Hematopoietic multipotent progenitor cell (in vitro differentiated cells): ENCODE data around the gene DHFR2. TPM values are rescaled to one million over a fixed set of nuclear protein-coding genes. Genes with fewer than 3 reads are reported as not detected.
"Not testable (repeated sequence)": the region's sequence is repeated elsewhere in the genome, so short reads cannot be mapped to it uniquely, and the experiment has no call there.

ENCODE experiments used
- DNase-seq, 3 donors: peaks; one replicate each; pipeline ENCODE4 v3.0.0-alpha.2; 2011 to 2015; ENCODE audit warnings: low read depth in 2 of 3, low spot score in 2 of 3
- total RNA-seq: library from RNA; depleted of rRNA; stranded (reverse); fragments of >200 nt; gene quantifications from one replicate; pipeline ENCODE4 v1.2.3, GENCODE V29; 2012

The DHFR2 gene
- total RNA-seq = 1.6 TPM

DNA sequence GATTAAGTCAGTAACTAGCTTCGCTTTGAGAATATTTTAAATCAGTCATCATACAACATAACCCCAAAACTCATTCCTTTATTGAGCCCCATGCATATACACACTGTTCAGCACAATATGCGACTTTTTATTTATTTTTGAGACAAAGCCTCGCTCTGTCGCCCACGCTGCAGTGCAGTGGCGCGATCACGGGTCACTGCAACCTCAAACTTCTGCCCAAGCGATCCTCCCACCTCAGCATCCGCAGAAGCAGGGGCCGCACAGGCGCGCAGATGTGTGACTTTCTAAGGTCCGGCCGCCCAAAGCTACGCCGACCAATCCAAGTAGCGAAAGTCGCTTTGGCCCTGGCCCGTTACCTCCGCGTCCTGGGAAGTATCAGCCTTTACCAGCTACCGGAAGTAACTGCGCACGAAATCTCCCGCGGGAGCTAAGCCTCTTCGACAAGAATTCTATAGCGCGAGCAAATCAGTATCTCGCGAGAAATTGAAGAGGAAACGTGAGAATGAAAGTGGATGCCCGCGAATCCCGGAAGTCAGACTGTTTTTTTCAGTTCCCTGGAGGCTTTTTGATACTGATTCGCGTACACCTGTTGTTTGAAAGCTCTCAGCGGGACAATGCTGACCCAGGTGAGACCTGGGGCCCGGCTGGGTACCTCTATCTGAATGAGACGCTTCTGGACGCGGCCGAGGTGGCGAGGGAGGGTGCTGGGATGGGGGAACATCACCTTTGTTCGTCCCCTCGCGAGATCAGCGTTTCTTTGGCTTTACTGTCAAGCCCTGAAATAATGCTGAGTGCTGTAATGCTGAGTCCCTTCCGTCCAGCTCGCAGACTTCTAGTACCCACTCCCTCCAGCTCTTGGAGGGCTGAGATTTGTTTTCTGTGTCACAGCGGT, at the start of gene DHFR2, which contains the start of gene NSUN3:
DHFR2 (minus strand) TSS at position 404 of the 892 bp plus-strand sequence. CDS start 1,405 bp downstream, outside the sequence.
NSUN3 (plus strand) TSS at position 549 of the 892 bp plus-strand sequence; CDS start at position 615, 66 bp downstream.
- peak; percentile 82 to 97 (median 94) for DNase-seq

DNA sequence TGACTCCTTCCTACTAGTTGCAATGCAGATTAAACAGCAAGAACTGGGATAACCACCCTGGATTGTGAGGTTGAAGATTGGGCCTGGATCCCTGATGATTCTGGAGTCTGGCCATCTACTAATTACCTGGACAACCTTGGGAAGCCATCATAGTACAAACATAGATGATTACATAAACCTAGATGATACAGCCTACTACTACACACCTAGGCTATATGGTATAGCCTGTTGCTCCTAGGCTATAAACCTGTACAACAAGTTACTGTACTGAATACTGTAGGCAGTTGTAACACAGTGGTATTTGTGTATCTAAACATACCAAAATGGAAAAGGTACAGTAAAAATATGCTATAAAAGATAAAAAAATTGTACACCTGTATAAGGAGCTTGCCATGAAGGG, 48.1 kb upstream of the DHFR2 start:
- no peak for DNase-seq

DNA sequence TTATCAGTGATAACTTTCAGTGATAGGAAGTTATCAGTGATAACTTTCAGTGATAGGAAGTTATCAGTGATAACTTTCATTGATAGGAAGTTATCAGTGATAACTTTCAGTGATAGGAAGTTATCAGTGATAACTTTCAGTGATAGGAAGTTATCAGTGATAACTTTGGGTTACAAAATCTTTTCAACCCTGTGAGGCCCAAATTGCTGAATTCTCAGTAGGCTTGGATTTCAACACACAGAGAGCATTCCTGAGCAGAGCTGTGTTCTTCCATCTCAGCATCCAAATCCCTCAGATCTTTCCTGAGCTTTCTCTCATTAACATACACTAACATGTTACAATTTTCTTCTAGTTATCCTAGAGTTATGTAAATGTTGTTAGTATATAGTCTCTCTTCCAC, 47.5 kb upstream of the DHFR2 start:
- not testable (repeated sequence) for DNase-seq

DNA sequence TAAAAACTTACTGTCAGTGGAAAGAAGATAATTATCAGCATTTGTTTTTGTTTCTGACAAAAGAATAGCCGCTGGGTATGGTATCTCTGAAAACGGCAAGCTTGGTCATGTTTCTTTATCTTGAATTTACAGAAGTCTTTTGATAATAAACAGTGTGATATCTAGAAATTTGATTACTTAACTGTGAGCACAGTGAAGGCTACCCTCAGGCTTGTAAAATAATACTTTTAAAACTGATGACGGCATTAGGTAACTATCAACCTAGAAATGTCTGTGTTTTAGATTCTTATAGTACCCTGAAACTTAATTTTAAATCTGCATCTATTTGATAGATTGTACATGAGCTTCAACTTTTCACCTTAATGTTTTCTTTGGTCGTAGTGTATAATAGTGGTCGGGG, 43.6 kb upstream of the DHFR2 start:
- no peak for DNase-seq

DNA sequence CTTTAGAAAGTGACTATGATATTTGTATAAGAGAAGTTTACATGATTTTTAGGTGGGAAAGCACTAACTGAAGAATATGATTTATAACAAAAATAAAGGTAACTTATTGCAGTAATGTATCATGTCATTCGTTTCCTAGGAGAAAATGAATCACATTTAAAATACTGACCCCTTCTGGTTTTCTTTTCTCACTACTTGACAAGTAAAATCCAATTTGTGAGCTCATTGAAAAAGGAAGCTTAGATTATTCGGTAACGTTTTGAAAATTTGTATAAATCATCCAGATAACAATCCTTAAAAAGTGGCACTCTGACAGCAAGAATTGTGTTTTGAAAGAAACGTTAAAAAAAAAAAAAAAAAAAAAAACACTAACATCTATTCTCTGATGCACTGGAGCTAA, 39.1 kb upstream of the DHFR2 start:
- DNase-seq = peak in 1 of 3 donors; percentile 32

DNA sequence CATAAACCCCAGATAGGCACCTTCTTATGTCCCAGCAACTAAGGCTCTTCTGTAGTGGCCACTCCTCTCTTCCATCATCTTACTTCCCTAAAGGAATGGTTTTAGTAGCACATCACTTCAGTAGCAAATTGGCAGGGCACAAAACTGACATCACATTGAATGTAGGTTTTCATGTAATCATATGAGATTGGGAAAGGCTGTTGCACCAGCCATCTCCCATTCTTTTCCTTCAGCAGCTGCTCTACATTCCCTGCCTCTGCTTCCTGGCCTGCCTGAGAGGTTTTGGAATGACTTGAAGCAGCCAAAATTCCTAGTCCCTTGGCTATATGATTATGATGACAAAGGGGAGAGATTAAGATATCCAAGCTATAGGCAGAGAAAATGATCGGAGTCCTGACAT, 36.6 kb upstream of the DHFR2 start:
- no peak for DNase-seq

DNA sequence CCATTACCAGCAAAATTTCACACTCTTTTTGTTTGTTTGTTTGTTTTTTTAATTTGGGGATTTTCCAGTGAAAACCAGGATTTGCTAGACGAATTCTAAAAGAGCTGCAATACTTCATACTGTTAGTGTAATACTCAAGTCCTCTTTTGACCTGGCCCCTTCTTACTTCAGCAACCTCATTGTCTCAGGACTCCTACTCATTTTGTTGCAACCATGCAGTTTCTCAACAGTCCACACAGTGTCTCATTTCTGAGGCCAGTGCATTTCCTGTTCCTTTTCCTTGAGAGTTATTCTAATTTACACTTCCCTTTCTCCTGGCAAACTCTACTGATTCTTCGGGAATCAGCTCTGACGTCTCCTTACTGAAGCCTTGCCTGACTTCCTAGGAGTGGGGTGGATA, 35.7 kb upstream of the DHFR2 start:
- no peak for DNase-seq

DNA sequence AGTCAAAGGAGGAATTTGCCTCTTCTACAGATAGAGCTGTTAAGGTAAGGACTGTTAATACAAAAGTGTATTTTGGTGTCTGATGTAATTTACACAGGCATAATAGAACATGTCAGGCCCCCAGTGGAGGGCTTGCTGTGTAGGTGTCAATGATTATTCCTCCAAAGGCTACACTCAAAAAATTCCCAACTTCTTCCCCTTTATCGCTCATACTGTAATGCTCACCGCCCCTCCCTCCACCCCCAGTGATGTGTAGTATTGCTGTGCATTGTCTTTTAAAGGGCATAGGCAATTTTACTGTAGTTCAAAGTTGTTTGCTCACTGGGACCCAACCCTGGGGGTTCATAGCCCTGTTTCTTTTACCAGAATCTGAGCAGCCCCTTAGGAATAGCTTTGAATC, 32.4 kb upstream of the DHFR2 start:
- no peak for DNase-seq

DNA sequence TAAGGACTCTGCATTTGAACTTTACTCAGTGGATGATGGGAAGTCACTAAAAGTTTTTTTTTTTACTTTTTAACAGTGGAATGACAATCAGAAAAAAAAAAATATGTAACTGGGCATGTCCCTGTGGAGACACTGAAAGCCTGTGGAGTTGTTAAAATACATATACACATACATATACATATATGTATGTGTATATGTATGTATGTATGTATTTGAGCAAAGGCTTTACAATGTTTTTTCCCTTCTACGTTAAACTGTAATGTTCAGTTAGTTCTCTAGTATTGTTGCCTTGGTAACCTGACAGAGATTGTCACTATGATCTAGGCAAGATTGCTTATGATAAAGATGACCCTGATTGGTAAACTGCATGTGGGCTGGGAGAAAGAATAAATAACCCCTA, 30.4 kb upstream of the DHFR2 start:
- no peak for DNase-seq

DNA sequence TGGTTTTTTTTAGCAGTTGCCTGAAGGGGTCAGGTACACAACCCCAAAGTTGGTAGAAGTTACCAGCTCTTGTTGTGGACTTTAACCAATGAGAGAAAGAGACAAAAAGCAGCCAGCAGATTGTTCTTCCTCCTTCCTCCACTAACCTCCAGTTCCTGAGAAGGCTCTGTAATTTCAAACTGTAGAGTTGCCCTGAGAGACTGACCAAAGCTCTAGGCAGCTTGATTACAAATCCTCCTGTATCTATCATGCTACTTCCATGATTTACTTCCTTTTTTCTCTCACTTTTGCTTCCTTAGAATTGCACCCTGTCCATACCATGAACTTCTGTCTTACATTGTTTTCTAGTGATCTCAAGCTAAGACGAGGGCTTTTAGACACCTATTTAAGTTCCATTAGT, 29.4 kb upstream of the DHFR2 start:
- no peak for DNase-seq

DNA sequence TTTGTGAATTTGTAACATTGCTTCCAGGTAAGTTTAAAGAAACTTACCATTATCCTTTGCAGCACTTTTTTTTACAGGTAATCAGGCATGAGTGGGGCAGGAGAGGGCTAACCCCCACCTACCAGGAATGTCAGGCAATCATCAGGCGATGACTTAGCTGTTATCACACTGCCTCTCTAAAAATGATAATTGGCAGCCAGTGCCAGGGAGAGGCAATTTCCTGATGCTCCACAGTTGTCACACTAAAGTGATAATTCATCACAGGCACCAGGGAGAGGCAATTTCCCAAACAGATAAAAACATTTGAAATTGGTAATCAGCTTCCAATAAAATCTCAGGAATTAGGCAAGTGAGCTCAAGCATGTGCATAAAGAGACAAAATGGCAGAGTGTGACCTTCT, 26.4 kb upstream of the DHFR2 start:
- DNase-seq = no peak

DNA sequence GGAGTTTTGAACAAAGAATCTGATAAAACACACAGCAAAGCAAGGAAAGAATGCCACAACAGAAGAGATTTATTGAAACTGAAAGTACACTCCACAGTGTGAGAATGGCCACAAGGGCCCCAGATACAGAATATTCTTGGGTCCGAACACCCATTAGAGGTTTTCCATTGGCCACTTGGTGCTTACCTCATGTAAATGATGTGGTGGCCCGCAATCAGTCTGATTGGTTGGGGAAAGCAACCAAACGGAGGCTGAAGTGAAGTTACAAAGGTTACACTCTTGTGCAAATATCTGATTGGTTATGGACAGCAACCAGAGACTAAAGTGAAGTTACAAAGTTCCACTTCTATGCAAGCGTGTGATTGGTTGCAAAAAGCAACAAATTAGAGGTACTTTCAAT, 20.5 kb upstream of the DHFR2 start:
- no peak for DNase-seq

DNA sequence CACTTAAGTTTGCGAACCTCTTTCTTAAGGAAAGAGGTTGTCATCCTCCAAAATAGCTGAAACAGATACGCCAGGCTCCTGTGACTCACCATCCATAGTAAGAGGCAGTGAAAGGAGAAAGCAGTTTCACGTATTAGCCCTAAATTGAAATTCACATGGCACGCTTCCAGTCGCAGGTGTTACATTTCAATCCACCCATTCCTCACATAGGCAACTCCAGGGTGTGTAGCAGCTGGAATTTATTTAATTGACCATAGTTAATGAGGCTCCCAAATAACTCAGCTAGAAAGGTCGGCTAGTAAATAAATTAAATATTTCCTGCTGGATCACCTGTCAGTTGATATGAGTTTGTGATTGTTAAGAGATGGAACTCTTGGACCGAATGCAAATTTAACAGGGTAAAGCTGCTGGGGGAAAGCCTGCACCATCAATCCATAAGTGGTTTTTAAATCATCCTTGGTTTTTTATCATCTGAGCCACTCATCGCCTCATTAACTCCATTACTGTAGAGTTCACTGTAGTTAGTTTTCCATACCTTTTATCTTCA, 19.7 kb upstream of the DHFR2 start:
- DNase-seq = no peak

DNA sequence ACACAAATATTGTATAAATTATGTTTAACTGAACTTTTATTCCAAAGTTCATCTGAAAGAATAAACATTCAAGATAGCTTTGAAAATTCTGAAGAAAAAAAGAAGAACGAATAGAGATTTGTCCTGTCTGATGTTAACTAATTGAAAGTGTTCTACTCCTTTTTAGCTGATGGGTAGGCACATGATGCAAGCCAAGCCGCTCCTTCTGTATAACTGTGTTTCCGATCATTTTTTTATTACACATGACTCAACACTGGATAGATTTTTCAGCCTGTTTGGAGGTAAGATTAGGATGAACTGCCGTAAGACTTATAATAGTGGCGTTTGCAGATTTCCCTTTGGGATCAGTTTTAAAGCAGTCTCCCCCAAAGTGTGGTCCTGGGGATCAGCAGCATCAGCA, 19.2 kb upstream of the DHFR2 start:
- no peak for DNase-seq

DNA sequence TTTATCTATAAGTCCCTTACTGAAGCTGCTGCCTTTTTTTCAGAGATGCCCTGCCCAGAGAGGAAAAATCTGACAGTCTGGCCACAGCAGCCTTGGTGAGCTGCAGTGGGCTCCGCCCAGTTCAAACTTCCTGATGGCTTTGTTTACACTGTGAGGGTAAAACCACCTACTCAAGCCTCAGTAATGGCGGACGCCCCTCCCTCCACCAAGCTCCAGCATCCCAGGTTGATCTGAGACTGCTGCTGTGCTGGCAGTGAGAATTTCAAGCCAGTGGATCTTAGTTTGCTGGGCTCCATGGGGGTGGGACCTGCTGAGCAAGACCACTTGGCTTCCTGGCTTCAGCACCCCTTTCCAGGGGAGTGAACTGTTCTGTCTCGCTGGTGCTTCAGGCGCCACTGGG, 17.8 kb upstream of the DHFR2 start:
- not testable (repeated sequence) for DNase-seq

DNA sequence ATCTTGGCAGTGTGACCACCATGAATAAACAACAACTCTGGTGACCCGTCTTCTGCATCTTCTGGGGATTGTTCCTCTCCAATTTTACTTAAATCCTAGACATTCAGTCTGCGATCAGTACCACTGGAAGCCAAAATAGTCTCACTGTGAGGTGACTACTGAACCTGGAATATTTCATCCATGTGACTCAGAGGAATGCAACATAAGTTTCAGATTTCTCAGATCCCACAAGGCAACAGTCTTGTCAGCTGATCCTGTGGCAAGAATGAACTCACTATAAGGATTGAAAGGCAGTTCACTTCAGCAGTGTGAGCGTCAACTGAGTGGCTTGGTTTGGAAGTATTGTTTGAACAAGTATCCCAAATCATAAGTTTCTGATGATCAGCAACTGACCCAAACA, 13.3 kb upstream of the DHFR2 start:
- no peak for DNase-seq

DNA sequence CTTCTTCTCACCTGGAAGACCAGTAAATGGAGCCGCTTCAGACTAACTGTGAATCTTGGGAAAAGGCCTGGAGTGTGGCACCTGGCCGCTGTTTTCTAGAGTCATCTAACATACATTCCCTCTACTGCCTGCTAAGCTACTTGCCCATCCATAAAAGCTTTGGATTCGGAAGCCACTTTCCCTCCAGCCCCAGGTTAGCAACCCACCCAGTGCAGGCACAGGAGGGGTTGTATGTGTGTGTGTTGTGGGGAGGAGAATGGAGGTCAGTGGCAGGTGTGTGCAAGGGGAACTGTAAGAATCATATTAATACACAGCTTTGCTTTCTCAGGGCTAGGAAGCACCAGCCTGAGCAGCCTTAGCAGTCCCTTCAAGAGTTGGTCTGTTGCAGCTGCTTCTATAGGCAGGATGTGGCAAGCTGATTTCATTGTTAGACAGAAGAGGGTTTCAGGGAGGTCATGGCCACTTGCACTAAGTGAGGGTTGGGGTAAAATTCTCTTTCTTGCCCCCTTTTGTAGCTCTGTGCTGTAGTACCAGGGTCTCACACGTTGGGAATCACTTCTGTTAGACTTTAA, 9.1 kb upstream of the DHFR2 start:
- no peak for DNase-seq

DNA sequence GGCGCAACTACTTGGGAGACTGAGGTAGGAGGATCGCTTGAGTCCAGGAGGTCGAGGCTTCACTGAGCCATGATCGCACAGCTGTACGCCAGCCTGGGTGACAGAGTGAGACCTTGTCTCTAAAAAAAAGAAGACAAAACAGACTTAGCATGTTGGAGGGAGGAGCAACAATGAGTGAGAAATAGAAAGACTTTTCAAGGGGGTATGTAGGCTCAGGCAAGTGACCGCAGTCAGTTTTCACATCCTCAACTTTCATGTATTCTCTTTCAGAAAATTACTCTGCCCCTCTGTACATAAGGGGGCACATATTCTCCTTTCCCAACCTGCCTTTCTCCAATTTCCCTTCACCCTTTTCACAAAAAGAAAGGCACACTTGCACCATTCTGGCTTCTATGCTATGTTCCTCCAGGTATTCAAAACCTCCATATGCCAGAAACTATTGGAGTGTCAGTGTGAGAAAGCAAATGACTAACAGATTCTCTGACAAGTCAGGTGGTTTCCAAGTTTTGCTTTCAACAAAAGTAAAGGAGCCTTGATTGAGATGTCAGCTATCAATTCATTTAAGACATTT, 7.7 kb upstream of the DHFR2 start:
- no peak for DNase-seq

DNA sequence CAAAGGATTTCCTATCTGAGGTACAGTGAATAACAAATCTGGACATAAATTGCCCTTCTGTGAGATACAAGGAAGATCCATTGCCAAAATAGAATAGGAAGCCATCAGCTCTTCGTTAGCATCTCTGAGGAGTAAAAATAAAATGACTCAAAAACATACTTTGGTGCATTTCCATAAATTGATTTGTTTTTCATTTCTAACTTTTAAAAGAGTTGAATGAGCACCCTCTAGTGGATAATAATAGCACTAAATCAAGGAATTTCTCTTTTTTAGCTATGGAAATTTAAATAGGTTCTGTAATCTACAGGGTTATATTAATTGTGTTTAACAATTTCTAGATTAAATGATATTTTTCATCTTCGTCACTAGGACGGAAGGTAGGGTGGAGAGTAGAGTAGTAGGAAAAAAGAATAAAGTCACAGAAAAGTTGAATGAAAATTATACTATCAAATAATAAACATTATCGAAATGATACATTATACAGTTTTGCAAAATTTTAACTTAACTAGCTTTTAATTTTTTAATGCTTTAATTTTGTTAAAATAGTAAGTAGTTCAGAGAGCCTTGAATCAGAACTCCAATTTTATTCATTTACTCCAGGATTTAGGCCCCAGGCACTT, 6.6 kb upstream of the DHFR2 start:
- DNase-seq = peak in 2 of 3 donors; percentile 8 to 51

DNA sequence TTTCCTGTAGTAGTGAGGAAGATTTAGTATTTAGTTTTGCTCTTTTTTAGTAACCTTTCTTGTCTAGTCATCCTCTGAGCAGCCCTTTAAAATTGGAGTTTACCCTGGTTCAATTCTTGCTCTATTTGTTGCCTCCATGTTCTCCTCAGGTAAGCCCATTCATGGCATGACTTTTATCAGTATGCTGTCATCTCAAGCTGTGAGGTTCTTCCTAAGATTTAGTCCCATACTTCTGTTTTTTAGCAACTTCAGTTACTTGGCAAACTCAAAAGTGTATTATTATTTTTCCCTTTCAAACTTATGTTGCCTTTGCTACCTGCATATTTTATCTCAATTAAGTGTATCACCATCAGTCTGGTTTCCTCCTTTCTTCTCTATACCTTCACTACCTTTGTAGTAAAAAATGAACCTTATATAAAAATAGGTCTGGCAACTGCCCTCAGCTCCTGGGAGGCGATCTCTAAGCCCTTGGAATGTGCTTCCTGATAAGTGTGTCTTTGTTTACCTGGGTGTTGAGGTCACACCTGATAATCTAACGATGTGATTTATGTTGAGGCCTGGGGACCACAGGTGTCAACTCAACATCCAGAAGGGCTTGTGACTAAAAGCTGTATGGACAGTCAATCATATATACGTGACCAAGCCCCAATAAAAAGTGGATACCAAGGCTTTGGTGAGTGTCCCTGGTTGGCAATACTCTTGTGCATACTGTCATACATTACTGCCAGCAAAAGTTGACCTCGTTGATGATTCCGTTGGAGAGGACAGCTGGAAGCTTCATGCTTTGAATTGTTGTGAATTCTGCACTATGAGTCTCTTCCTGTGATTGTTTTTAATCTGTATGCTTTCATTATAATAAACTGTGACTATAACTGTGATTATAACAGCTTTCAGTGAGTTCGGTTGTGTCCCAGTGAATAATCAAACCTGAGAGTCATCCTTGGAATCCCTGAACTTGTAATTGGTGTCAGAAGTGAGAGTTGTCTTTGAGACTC, 4.1 kb upstream of the DHFR2 start:
- DNase-seq = no peak
